H1 (cell line): Measurements from ENCODE around the gene SDF2. TPM values are rescaled to one million over a fixed set of nuclear protein-coding genes. Genes with fewer than 3 reads are reported as not detected.

Source experiments
- CTCF ChIA-PET: fragments of 300-600 bp; sonication (Branson Sonifier 250); formaldehyde crosslinking; loops from one replicate; lab custom pipeline; 2021; ENCODE audit not compliant: partially characterized antibody; lab: Charles Lee
- POLR2A ChIA-PET: fragments of 300-600 bp; sonication (Branson Sonifier 250); formaldehyde crosslinking; loops from one replicate; lab custom pipeline; 2021; ENCODE audit warnings: inconsistent platforms; ENCODE audit not compliant: partially characterized antibody; lab: Charles Lee
- DNase-seq, 2 experiments: peaks; one replicate each; pipeline versions ENCODE4 v3.0.0 to v3.0.0-alpha.2; 2010 to 2022; ENCODE audit warnings: low spot score in 2 of 2, low read depth in 1 of 2, mixed read lengths in 1 of 2
- FAIRE-seq: peaks from 2 replicates; lab custom pipeline; 2011; peaks lifted over from hg19 to GRCh38; lab: Jason Lieb, UNC
- H2AFZ ChIP-seq: 2 replicates; pipeline ENCODE4 v1.8.1; 2012; ENCODE audit warnings: low read length, inconsistent platforms
- H2AK5ac ChIP-seq: 2 replicates; pipeline ENCODE4 v1.6.1; 2013; ENCODE audit warnings: low read depth, low read length
- H2BK120ac ChIP-seq: replicated peaks from 2 replicates; pipeline ENCODE3; 2013; ENCODE audit warnings: low read depth, low read length, inconsistent platforms
- H2BK12ac ChIP-seq: 2 replicates; pipeline ENCODE4 v1.6.1; 2013; ENCODE audit warnings: low read depth, low read length
- H2BK15ac ChIP-seq: 2 replicates; pipeline ENCODE4 v1.6.1; 2013; ENCODE audit warnings: low read length
- H2BK20ac ChIP-seq: 2 replicates; pipeline ENCODE4 v1.6.1; 2013; ENCODE audit warnings: low read length
- H2BK5ac ChIP-seq: 2 replicates; pipeline ENCODE4 v1.6.1; 2013; ENCODE audit warnings: low read depth, low read length
- H3K14ac ChIP-seq: 2 replicates; pipeline ENCODE4 v1.6.1; 2013; ENCODE audit warnings: inconsistent platforms; ENCODE audit not compliant: insufficient read length
- H3K18ac ChIP-seq: 2 replicates; pipeline ENCODE4 v1.6.1; 2013; ENCODE audit warnings: low read length; ENCODE audit errors: extremely low read depth
- H3K23ac ChIP-seq: 2 replicates; pipeline ENCODE4 v1.6.1; 2013; ENCODE audit warnings: inconsistent platforms; ENCODE audit not compliant: insufficient read length
- H3K23me2 ChIP-seq: 2 replicates; pipeline ENCODE4 v1.6.1; 2013; ENCODE audit warnings: low read depth, low read length
- H3K27ac ChIP-seq: 2 replicates; pipeline ENCODE4 v1.6.1; 2011; ENCODE audit warnings: low read depth, low read length, inconsistent platforms
- H3K27me3 ChIP-seq, 4 experiments: replicated peaks in 1 of 4; 1 replicate in 1 of 4; 2 replicates in 3 of 4; pipeline versions ENCODE4 v1.6.1 to v1.8.1; 2011 to 2013; ENCODE audit warnings: low read length in 3 of 4, mild to moderate bottlenecking in 3 of 4, inconsistent platforms in 2 of 4, mixed read lengths in 2 of 4, moderate library complexity in 1 of 4; ENCODE audit not compliant: control insufficient read depth in 3 of 4, insufficient read depth in 3 of 4; ENCODE audit errors: extremely low read depth in 1 of 4
- H3K36me3 ChIP-seq, 4 experiments: 2 replicates each; pipeline versions ENCODE4 v1.6.1 to v1.8.1; 2011 to 2013; ENCODE audit warnings: mild to moderate bottlenecking in 4 of 4, low read length in 3 of 4, moderate library complexity in 2 of 4, control low read depth in 1 of 4, inconsistent platforms in 1 of 4; ENCODE audit not compliant: insufficient read depth in 4 of 4, control insufficient read depth in 2 of 4
- H3K4ac ChIP-seq: replicated peaks from 2 replicates; pipeline ENCODE3; 2013; ENCODE audit warnings: low read length, low read depth, mixed read lengths, inconsistent platforms; ENCODE audit not compliant: insufficient read length
- H3K4me1 ChIP-seq, 4 experiments: replicated peaks in 1 of 4; 1 replicate in 1 of 4; 2 replicates in 3 of 4; pipeline versions ENCODE4 v1.6.1 to v1.8.1; 2011 to 2013; ENCODE audit warnings: low read length in 3 of 4, inconsistent platforms in 2 of 4, mixed read lengths in 1 of 4; ENCODE audit not compliant: insufficient read depth in 4 of 4, control insufficient read depth in 3 of 4
- H3K4me2 ChIP-seq, 2 experiments: 2 replicates each; pipeline versions ENCODE4 v1.6.1 to v1.8.1; 2011 to 2013; ENCODE audit warnings: low read depth in 2 of 2, low read length in 2 of 2, control low read depth in 1 of 2, inconsistent platforms in 1 of 2, mild to moderate bottlenecking in 1 of 2; ENCODE audit not compliant: insufficient read depth in 1 of 2
- H3K4me3 ChIP-seq, 4 experiments: fragments of 200-600, 300-600 bp in 1 of 4; sonication (generic), shearing (Covaris generic), sonication (Bioruptor Twin) in 1 of 4; 2 replicates each; pipeline versions ENCODE4 v1.5.1 to v1.8.1; 2011 to 2016; ENCODE audit warnings: low read length in 4 of 4, low read depth in 3 of 4, control low read depth in 2 of 4, inconsistent platforms in 2 of 4, mild to moderate bottlenecking in 2 of 4, mixed read lengths in 1 of 4, moderate library complexity in 1 of 4; ENCODE audit not compliant: insufficient read depth in 2 of 4; ENCODE audit errors: extremely low read depth in 1 of 4
- H3K56ac ChIP-seq: replicated peaks from 2 replicates; pipeline ENCODE3; 2013; ENCODE audit warnings: low read depth, mild to moderate bottlenecking, mixed read lengths, low read length, inconsistent platforms; ENCODE audit not compliant: insufficient read length
- H3K79me1 ChIP-seq: 2 replicates; pipeline ENCODE4 v1.6.1; 2013; ENCODE audit warnings: low read depth, low read length, control low read depth
- H3K79me2 ChIP-seq, 2 experiments: 2 replicates each; pipeline versions ENCODE4 v1.6.1 to v1.8.1; 2012 to 2013; ENCODE audit warnings: low read length in 2 of 2, mild to moderate bottlenecking in 2 of 2, inconsistent platforms in 1 of 2; ENCODE audit not compliant: insufficient read depth in 2 of 2, control insufficient read depth in 1 of 2
- H3K9ac ChIP-seq, 4 experiments: replicated peaks in 1 of 4; 1 replicate in 1 of 4; 2 replicates in 3 of 4; pipeline versions ENCODE4 v1.6.1 to v1.8.1; 2011 to 2013; ENCODE audit warnings: low read depth in 3 of 4, low read length in 3 of 4, control low read depth in 2 of 4, mild to moderate bottlenecking in 2 of 4, moderate library complexity in 2 of 4, inconsistent platforms in 1 of 4; ENCODE audit errors: extremely low read depth in 1 of 4
- H3K9me3 ChIP-seq, 2 experiments: 2 replicates each; pipeline versions ENCODE4 v1.6.1 to v1.8.1; 2012 to 2013; ENCODE audit warnings: mild to moderate bottlenecking in 2 of 2, moderate library complexity in 2 of 2, control low read depth in 1 of 2, inconsistent platforms in 1 of 2, low read depth in 1 of 2, low read length in 1 of 2, mixed read lengths in 1 of 2; ENCODE audit not compliant: insufficient read depth in 2 of 2
- H4K20me1 ChIP-seq, 2 experiments: replicated peaks in 1 of 2; 2 replicates each; pipeline versions ENCODE3 to v1.8.1; 2011 to 2013; ENCODE audit warnings: inconsistent platforms in 2 of 2, low read length in 2 of 2, mild to moderate bottlenecking in 1 of 2; ENCODE audit not compliant: insufficient read depth in 2 of 2, control insufficient read depth in 1 of 2
- H4K5ac ChIP-seq: 2 replicates; pipeline ENCODE4 v1.6.1; 2013; ENCODE audit warnings: low read length, low read depth, mixed read lengths, inconsistent platforms; ENCODE audit not compliant: insufficient read length
- H4K8ac ChIP-seq: 2 replicates; pipeline ENCODE4 v1.8.0; 2013; ENCODE audit warnings: mild to moderate bottlenecking, moderate library complexity, low read length, inconsistent platforms; ENCODE audit not compliant: insufficient read depth; ENCODE audit errors: extremely low read depth
- H4K91ac ChIP-seq: replicated peaks from 2 replicates; pipeline ENCODE3; 2013; ENCODE audit warnings: low read length, mixed read lengths, inconsistent platforms; ENCODE audit not compliant: insufficient read length
- GTF2F1 ChIP-seq: IDR thresholded peaks from 2 replicates; pipeline ENCODE4 v1.6.1; 2012; ENCODE audit warnings: low read depth, low read length, improper control_type of control experiment, borderline replicate concordance
- JUND ChIP-seq: IDR thresholded peaks from 2 replicates; pipeline ENCODE4 v1.6.1; 2011; ENCODE audit warnings: mild to moderate bottlenecking, improper control_type of control experiment, low read length
- KDM1A ChIP-seq: fragments of 200-600, 300-600 bp; sonication (generic); IDR thresholded peaks from 2 replicates; pipeline ENCODE4 v1.7.1; 2016; ENCODE audit warnings: mild to moderate bottlenecking, low read length, borderline replicate concordance
- KDM5A ChIP-seq: fragments of 200-600 bp; IDR thresholded peaks from 2 replicates; pipeline ENCODE4 v1.7.1; 2012; ENCODE audit warnings: mild to moderate bottlenecking, low read length, inconsistent platforms, mixed read lengths
- SP4 ChIP-seq: IDR thresholded peaks from 2 replicates; pipeline ENCODE4 v1.6.1; 2012; ENCODE audit warnings: low read length, inconsistent platforms
- TAF7 ChIP-seq: optimal IDR thresholded peaks from 2 replicates; pipeline ENCODE3; 2011; ENCODE audit warnings: low read depth, mild to moderate bottlenecking, inconsistent platforms, low read length, moderate library complexity, borderline replicate concordance
- ZNF274 ChIP-seq: IDR thresholded peaks from 2 replicates; pipeline ENCODE4 v1.7.0; 2012; ENCODE audit warnings: low read length, borderline replicate concordance; ENCODE audit errors: extremely low read depth
- WGBS, 2 experiments: shearing (Covaris generic) in 1 of 2; methylation state at CpG; one replicate each; pipeline versions ENCODE4 v1.1.6 to v1.1.7; 2013 to 2015; ENCODE audit warnings: low lambda C conversion rate in 2 of 2, mixed read lengths in 2 of 2, inconsistent platforms in 1 of 2, low coverage in 1 of 2, missing lambda C conversion rate in 1 of 2; ENCODE audit not compliant: insufficient replicate concordance in 2 of 2, insufficient coverage in 1 of 2, insufficient read length in 1 of 2; ENCODE audit errors: extremely low coverage in 1 of 2, missing lambda C conversion rate in 1 of 2; 5-methylcytosine and 5-hydroxymethylcytosine counted together
- polyA plus RNA-seq, 7 experiments: library from polyadenylated mRNA; depleted of rRNA in 3 of 7; stranded (reverse) in 5 of 7; unstranded in 2 of 7; fragments of >200 nt in 5 of 7; fragments of 200-250 nt in 2 of 7; gene quantifications; 1 replicate in 5 of 7; 2 replicates in 1 of 7; 4 replicates in 1 of 7; pipeline versions ENCODE4 v1.2.1 to v1.2.3, GENCODE V29; 2011 to 2013; ENCODE audit warnings: missing spikeins in 2 of 7, mixed read lengths in 2 of 7
- total RNA-seq: library from RNA; stranded (reverse); fragmentation: NEBNext Ultra II Directional; extraction: Animal tissue kit (Norgen Biotek cat#: 25700); gene quantifications from 2 replicates; pipeline ENCODE4 v1.2.1, GENCODE V29; 2021

Gene SDF2
- total and polyA plus RNA-seq, 2 of the 8 experiments (the other 6 are each of a cell fraction or from before 2014, with no cell fraction given): 44.8 to 65.4 TPM

DNA sequence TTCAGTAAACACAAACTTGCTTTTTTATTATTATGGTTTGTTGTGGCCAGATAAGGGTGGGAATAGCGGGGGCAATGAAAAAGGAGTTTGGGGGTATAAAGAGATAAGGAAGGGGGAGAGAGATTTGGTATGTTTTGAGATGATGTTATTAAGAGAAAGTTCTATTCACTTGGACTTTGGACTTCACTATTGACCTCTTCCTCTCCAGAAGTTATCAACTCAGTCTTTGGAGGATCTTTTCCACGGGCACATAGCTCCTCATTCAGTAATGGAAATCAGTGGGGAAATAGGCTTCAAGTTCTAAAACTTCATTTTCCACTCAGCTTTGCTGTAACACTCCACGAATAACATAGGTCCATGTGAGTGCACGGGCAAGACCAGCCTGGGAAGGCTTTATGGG, 26.8 kb upstream of the SDF2 start:
- H2BK12ac ChIP-seq: no peak overlapping the region
- H3K79me2 ChIP-seq: no peaks in the 10 kb centered on the region
- FAIRE-seq (no peak), DNase-seq (no peak)
- no peak overlapping the region for H3K27ac ChIP-seq
- no peak overlapping the region for H2AK5ac ChIP-seq
- H3K9ac ChIP-seq: no peak overlapping the region
- no peak overlapping the region for H2BK120ac ChIP-seq
- no peak overlapping the region for H2AFZ ChIP-seq
- no peak overlapping the region for H3K4ac ChIP-seq
- H3K14ac ChIP-seq: no peak overlapping the region
- CTCF ChIA-PET: interaction anchor here (1.2 to 1.4 kb wide), 2 partner anchors 12 to 13 kb away, joined by 3 to 4 read pairs; no protein-coding TSS in a partner anchor
- no peak overlapping the region for H3K18ac ChIP-seq
- H4K91ac ChIP-seq: no peak overlapping the region
- no peak overlapping the region for H3K4me2 ChIP-seq
- no peak for TF ChIP-seq ZNF274
- TF ChIP-seq JUND: no peak
- no peak for TF ChIP-seq KDM1A
- no peak for TF ChIP-seq KDM5A
- no peak for TF ChIP-seq SP4
- TF ChIP-seq TAF7: no peak
- no peak for TF ChIP-seq GTF2F1
- H2BK20ac ChIP-seq: no peak overlapping the region
- H3K23me2 ChIP-seq: no peaks in the 10 kb centered on the region
- no peak overlapping the region for H3K23ac ChIP-seq
- 97 to 100% methylated on average over 1 to 4 of the region's 4 CpGs for WGBS, 2 experiments
- H2BK5ac ChIP-seq: no peak overlapping the region
- no peak overlapping the region for H2BK15ac ChIP-seq
- no peak overlapping the region for H4K5ac ChIP-seq
- H3K4me1 ChIP-seq: no peaks in the 10 kb centered on the region
- H3K36me3 ChIP-seq: peaks cover 48 to 87% (median 79%) of the 10 kb centered on the region in 4 experiments
- H3K9me3 ChIP-seq: no peaks in the 10 kb centered on the region
- H3K4me3 ChIP-seq: no peak overlapping the region
- no peaks in the 10 kb centered on the region for H3K27me3 ChIP-seq
- H3K56ac ChIP-seq: no peak overlapping the region
- H4K8ac ChIP-seq: no peak overlapping the region
- POLR2A ChIA-PET: interaction anchor here (1.0 to 6.5 kb wide), 5 partner anchors 9 to 16 kb away, joined by 3 to 35 read pairs (median 6); no protein-coding TSS in a partner anchor
- no peaks in the 10 kb centered on the region for H3K79me1 ChIP-seq
- H4K20me1 ChIP-seq: peaks cover 3 to 4% of the 10 kb centered on the region in 2 experiments
